Lower lobe of right lung (tissue), 2 donors: Measurements from ENCODE around the gene ZFX. TPM values are rescaled to one million over a fixed set of nuclear protein-coding genes. Genes with fewer than 3 reads are reported as not detected.

Experiments used
- ATAC-seq, 2 donors: fragments of 200-7000 bp; cut with Tn5 transposase; one replicate each; pipeline ENCODE4 v1.9.1; 2020 to 2022; ENCODE audit warnings: mild to moderate bottlenecking in 2 of 2, moderate library complexity in 2 of 2
- DNase-seq: peaks from one replicate; pipeline ENCODE4 v3.0.0-alpha.2; 2020
- H3K27ac ChIP-seq: fragments of 200-600 bp; one replicate; pipeline ENCODE4 v1.8.0; 2022
- H3K27me3 ChIP-seq: fragments of 200-600 bp; one replicate; pipeline ENCODE4 v1.8.0; 2022; ENCODE audit warnings: low read depth
- H3K36me3 ChIP-seq: fragments of 200-600 bp; one replicate; pipeline ENCODE4 v1.8.0; 2022; ENCODE audit warnings: mild to moderate bottlenecking
- H3K4me1 ChIP-seq: fragments of 200-600 bp; one replicate; pipeline ENCODE4 v1.8.0; 2022
- H3K4me3 ChIP-seq: fragments of 200-600 bp; one replicate; pipeline ENCODE4 v1.8.0; 2022; ENCODE audit warnings: mild to moderate bottlenecking
- H3K9me3 ChIP-seq: fragments of 200-600 bp; one replicate; pipeline ENCODE4 v1.8.0; 2022
- intact Hi-C: fragments of 100-400 bp; cut with DNase I; formaldehyde crosslinking; loops from one replicate; pipeline ENCODE4 v1.11.0; 2022
- total RNA-seq: library from RNA; stranded (reverse); fragmentation: NEBNext Ultra II Directional; extraction: Animal tissue kit (Norgen Biotek cat#: 25700); gene quantifications from one replicate; pipeline ENCODE4 v1.2.1, GENCODE V29; 2021
- TF ChIP-seq, protein P1 (sequence below): fragments of 200-600 bp; IDR thresholded peaks from one replicate; pipeline ENCODE4 v1.8.0; 2022; ENCODE audit warnings: antibody characterized with exemption, mild to moderate bottlenecking
- donor health status: DM: no; HTN: yes; CAD: no; lungs with severe emphysema.

Gene ZFX
- total RNA-seq, 1 donor from 2014 or later = 39.1 TPM

DNA sequence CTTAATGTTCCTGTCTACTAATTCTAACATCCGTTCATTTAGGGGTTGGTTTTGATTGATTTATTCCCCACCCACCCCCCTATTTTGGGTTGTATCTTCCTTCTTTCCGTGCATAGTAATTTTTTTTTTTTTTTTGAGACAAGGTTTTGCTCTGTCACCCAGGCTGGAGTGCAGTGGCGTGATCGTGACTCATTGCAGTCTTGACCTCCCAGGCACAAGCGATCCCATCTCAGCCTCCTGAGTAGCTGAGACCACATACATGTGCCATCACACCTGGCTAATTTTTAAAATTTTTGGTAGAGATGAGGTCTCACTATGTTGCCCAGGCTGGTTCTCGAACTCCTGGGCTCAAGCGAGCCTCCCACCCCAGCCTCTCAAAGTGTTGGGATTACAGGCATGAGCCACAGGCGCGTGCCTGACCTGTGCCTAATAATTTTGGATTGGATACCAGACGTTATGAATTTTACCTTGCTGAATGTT is 79.9 kb downstream of the ZFX start:
- no peak for ATAC-seq
- H3K4me3 ChIP-seq = no peak overlapping the region
- no peaks in the 10 kb centered on the region for H3K9me3 ChIP-seq
- no peaks in the 10 kb centered on the region for H3K4me1 ChIP-seq
- TF ChIP-seq, protein P1, sequence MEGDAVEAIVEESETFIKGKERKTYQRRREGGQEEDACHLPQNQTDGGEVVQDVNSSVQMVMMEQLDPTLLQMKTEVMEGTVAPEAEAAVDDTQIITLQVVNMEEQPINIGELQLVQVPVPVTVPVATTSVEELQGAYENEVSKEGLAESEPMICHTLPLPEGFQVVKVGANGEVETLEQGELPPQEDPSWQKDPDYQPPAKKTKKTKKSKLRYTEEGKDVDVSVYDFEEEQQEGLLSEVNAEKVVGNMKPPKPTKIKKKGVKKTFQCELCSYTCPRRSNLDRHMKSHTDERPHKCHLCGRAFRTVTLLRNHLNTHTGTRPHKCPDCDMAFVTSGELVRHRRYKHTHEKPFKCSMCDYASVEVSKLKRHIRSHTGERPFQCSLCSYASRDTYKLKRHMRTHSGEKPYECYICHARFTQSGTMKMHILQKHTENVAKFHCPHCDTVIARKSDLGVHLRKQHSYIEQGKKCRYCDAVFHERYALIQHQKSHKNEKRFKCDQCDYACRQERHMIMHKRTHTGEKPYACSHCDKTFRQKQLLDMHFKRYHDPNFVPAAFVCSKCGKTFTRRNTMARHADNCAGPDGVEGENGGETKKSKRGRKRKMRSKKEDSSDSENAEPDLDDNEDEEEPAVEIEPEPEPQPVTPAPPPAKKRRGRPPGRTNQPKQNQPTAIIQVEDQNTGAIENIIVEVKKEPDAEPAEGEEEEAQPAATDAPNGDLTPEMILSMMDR = no peak
- DNase-seq = no peak
- no peak overlapping the region for H3K27ac ChIP-seq
- H3K36me3 ChIP-seq = no peaks in the 10 kb centered on the region
- intact Hi-C loops = no loop called here
- no peaks in the 10 kb centered on the region for H3K27me3 ChIP-seq

DNA sequence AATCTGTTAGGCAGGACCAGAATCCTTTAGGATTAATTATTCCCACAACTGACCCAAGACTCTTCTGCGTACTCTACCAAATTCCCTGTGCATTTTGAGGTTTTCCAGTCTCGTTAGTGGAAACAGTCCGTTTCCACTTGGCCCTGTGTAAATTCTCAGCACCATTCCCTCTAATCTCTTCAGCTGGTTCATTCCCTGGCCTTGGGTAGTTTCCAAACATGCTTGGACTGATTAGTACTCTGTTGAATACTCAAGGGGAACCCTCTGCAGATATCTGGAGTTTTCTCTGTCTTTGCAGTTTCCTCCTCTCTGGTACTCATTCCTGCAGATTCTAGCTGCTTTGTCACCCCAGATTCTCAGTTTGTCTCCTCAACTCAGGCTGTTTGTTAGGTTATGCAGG is 80.4 kb downstream of the ZFX start:
- no peak for ATAC-seq
- Histone ChIP-seq H3K4me1 (no peaks in the 10 kb centered on the region), H3K27ac (no peak overlapping the region), H3K36me3 (no peaks in the 10 kb centered on the region), H3K4me3 (no peak overlapping the region), H3K27me3 (no peaks in the 10 kb centered on the region), H3K9me3 (no peaks in the 10 kb centered on the region)
- TF ChIP-seq, protein P1 = no peak
- intact Hi-C loops = no loop called here
- no peak for DNase-seq

DNA sequence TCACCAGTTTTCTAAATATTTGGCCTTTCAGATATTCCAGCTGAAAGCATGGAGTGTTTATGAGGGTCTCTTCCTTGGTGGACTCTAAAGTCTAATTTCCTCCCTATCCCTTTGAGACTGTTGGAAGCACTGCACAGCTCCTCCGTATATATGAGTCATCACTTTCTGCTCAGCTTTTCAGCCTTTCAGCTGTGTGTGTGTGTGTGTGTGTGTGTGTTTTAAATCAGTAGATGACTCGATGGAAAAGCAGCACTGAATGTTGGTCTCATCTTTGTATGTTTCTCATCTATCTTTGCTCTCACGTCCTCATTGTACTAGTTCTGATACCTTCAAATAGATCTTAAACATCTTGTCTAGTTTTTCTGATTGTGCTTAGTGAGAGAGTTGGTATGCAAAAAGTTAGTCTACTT is 81.6 kb downstream of the ZFX start:
- H3K9me3 ChIP-seq = no peaks in the 10 kb centered on the region
- DNase-seq = no peak
- H3K27ac ChIP-seq = no peak overlapping the region
- H3K27me3 ChIP-seq = no peaks in the 10 kb centered on the region
- no peak overlapping the region for H3K4me3 ChIP-seq
- H3K4me1 ChIP-seq = no peaks in the 10 kb centered on the region
- TF ChIP-seq, protein P1 = no peak
- ATAC-seq = no peak
- H3K36me3 ChIP-seq = no peaks in the 10 kb centered on the region
- intact Hi-C loops = no loop called here

DNA sequence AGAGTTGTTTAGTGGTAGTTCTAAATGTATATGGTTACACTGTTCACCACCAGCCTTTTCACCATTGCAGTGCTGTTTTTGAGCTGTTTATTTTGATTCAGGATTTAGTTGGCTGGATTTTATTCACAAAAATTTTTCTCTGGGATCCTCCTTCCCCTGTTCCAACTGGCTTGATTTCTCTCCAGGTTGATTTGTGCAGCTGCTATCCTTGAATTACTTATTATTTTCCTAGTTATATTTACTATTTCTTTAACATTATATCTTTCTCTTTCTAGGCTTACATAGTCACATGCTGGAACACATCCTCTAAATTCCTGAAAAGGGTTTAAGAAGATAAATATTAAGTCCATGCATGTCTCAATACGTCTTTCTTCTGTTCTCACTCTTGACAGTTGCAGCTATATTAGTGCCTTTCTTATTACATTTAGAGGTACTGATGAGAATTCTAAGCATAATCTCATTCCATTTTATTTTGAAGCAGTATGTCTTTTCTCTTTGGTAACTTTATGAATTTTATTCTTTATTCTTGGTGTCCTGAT is 82.2 kb downstream of the ZFX start:
- ATAC-seq = no peak
- no peaks in the 10 kb centered on the region for H3K9me3 ChIP-seq
- DNase-seq = no peak
- no peak overlapping the region for H3K4me3 ChIP-seq
- no peaks in the 10 kb centered on the region for H3K4me1 ChIP-seq
- no peaks in the 10 kb centered on the region for H3K27me3 ChIP-seq
- TF ChIP-seq, protein P1 = no peak
- H3K27ac ChIP-seq = no peak overlapping the region
- no peaks in the 10 kb centered on the region for H3K36me3 ChIP-seq
- intact Hi-C loops = no loop called here

DNA sequence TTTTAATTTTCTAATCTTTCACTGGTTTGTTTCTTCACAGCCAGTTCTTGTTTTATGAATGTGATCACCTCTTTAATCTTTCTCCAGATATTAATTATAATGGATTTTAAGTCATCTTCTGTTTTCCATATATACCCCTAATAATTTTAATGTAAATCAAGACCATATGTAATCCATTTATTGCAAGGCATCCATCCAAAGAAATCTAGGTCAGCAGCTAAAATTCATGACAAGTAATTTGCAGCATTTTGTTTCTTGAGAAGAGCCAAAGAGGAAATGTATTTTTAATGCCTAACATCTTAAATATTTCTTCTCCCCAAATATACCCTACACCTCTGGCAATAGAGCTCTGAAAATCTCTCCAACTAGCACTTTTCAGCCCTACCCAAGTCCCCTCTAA is 83.3 kb downstream of the ZFX start:
- no peak for ATAC-seq
- no peak overlapping the region for H3K4me3 ChIP-seq
- H3K4me1 ChIP-seq = no peaks in the 10 kb centered on the region
- no peak overlapping the region for H3K27ac ChIP-seq
- no peak for DNase-seq
- no peaks in the 10 kb centered on the region for H3K9me3 ChIP-seq
- intact Hi-C loops = no loop called here
- no peaks in the 10 kb centered on the region for H3K36me3 ChIP-seq
- TF ChIP-seq, protein P1 = no peak
- H3K27me3 ChIP-seq = no peaks in the 10 kb centered on the region
